IgD-negative memory B cell (primary cell): ENCODE results near the gene ADAMTS17. TPM values are rescaled to one million over a fixed set of nuclear protein-coding genes. Genes with fewer than 3 reads are reported as not detected.
"Not testable (repeated sequence)": the region's sequence is repeated elsewhere in the genome, so short reads cannot be mapped to it uniquely, and the experiment has no call there.

Experiments used
- H3K27ac Mint-ChIP-seq, 3 donors: one replicate each; pipeline ENCODE4 v1.8.0; 2020 to 2022; ENCODE audit warnings: mild to moderate bottlenecking in 3 of 3, mixed read lengths in 3 of 3, moderate library complexity in 1 of 3
- H3K27me3 Mint-ChIP-seq: one replicate; pipeline ENCODE4 v1.8.0; 2021; ENCODE audit warnings: mixed read lengths
- H3K36me3 Mint-ChIP-seq: one replicate; pipeline ENCODE4 v1.8.0; 2020; ENCODE audit warnings: mild to moderate bottlenecking, mixed read lengths
- H3K4me1 Mint-ChIP-seq, 3 donors: one replicate each; pipeline ENCODE4 v1.8.0; 2020 to 2022; ENCODE audit warnings: mixed read lengths in 3 of 3, mild to moderate bottlenecking in 1 of 3
- H3K4me3 Mint-ChIP-seq, 4 donors: one replicate each; pipeline ENCODE4 v1.8.0; 2020 to 2022; ENCODE audit warnings: mild to moderate bottlenecking in 4 of 4, mixed read lengths in 4 of 4, moderate library complexity in 3 of 4
- H3K9me3 Mint-ChIP-seq, 3 donors: one replicate each; pipeline ENCODE4 v1.8.0; 2020 to 2021; ENCODE audit warnings: mixed read lengths in 3 of 3, mild to moderate bottlenecking in 1 of 3
- polyA plus RNA-seq: library from polyadenylated mRNA; unstranded; fragments of 300-500 nt; fragmentation: Illumina TruSeq; gene quantifications from one replicate; pipeline ENCODE4 v1.2.3, GENCODE V29; 2021

Gene ADAMTS17
- polyA plus RNA-seq, 1 donor from 2014 or later, result not detected

DNA sequence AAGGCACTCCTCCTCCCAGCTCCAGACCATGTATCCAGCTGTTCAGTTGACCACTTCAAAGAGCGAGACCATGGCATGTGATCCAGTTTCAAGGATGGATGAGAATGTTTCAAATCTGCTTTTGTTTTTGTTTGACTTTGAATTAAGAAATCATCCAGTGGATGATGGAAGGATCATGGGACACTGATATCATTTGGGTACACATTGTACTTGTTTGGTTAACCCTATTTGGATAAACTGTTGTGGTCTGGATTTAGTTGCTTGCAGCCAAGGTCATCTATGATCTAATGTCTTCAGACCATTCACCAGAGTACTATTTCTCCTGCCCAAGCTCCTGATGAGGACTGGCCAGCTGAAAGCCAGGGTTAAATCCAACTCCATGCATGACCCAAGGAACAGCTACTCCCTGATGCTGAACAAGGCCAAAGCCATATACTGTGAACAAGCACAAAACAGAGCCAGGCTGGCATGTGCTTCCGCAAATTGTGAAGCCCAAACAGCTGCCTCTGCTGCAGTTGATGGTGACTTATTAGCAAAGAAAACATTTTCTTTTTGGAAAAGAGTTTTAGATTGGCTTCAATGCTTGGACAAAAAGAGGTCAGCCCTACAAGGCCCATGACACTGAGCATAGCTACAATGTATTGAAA, 5.2 kb upstream of the ADAMTS17 start:
- peaks cover 4 to 9% (median 4%) of the 10 kb centered on the region in 3 donors for H3K4me1 Mint-ChIP-seq
- H3K27me3 Mint-ChIP-seq, result peaks cover 7% of the 10 kb centered on the region
- H3K4me3 Mint-ChIP-seq, result peak overlapping the region in 1 of 4 donors; percentile 37
- H3K9me3 Mint-ChIP-seq, result no peaks in the 10 kb centered on the region
- no peaks in the 10 kb centered on the region for H3K36me3 Mint-ChIP-seq
- H3K27ac Mint-ChIP-seq, result no peak overlapping the region

GRCh38 chr15:100345438-100345837, 3.7 kb upstream of the ADAMTS17 start:
- Mint-ChIP-seq H3K27ac (no peak overlapping the region), H3K27me3 (peaks cover 2% of the 10 kb centered on the region), H3K36me3 (no peaks in the 10 kb centered on the region), H3K4me3 (peak overlapping the region in 1 of 4 donors; percentile 18), H3K9me3 (no peaks in the 10 kb centered on the region), H3K4me1 (peaks cover 5 to 6% (median 5%) of the 10 kb centered on the region in 3 donors)

DNA sequence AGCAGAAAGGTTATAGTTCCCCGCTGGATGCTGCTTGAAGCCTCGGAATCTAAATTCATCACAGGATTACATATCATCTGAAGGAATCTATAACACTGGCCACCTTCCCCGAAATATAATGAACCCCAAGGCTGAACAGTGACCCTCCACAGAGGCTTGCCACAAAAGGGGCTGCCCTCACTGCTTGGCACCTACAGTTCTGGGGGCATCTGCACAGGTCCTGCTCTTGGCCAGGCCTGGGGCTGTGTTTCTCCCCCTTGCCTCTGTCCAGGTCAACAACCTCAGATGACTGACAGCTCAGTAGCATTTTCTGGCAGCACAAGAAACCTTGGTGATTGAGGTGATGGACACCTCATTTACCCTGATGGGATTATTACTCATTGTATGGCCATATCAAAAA, 1.5 kb upstream of the ADAMTS17 start:
- peaks cover 0 to 2% (median 0%) of the 10 kb centered on the region in 3 donors for H3K9me3 Mint-ChIP-seq
- H3K36me3 Mint-ChIP-seq, result no peaks in the 10 kb centered on the region
- H3K27ac Mint-ChIP-seq, result peak overlapping the region in 1 of 3 donors; percentile 71
- H3K4me1 Mint-ChIP-seq, result peaks cover 0 to 3% (median 2%) of the 10 kb centered on the region in 3 donors
- peak overlapping the region in 1 of 4 donors; percentile 70 for H3K4me3 Mint-ChIP-seq
- H3K27me3 Mint-ChIP-seq, result peaks cover 14% of the 10 kb centered on the region

DNA sequence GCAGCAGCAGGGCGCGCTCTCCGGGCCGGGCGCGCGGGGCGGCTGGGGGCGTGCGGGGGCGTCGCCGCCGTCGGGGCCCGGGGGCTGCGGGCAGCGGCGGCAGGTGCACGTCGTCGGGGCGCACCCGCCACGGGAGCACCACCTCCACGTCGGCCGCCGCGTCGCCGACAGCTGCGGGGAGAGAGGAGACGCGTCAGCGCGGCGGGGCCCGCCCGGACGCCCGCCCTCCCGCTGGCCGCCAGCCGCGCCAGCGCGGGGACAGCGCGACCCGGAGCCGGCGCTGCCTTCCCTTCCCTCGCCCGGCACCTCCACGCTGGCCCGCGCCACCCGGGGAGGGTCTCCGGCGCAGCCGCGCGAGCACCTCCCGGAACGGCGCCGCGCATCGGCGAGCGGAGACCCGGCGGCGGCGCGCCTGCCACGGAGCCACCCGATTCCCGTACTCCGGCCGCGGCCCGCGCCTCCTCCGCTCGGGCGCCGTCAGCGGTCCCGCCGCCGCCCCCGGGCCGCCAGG, 481 bp downstream of the ADAMTS17 start:
- Mint-ChIP-seq H3K4me1 (peaks cover 0 to 3% (median 2%) of the 10 kb centered on the region in 3 donors), H3K36me3 (no peaks in the 10 kb centered on the region), H3K4me3 (peak overlapping the region in 2 of 4 donors; percentile 65 to 73), H3K27me3 (peaks cover 21% of the 10 kb centered on the region), H3K9me3 (peaks cover 0 to 4% (median 0%) of the 10 kb centered on the region in 3 donors), H3K27ac (no peak overlapping the region)

GRCh38 chr15:100340721-100341238, 995 bp downstream of the ADAMTS17 start:
- H3K27me3 Mint-ChIP-seq, result peaks cover 21% of the 10 kb centered on the region
- H3K27ac Mint-ChIP-seq, result no peak overlapping the region

DNA sequence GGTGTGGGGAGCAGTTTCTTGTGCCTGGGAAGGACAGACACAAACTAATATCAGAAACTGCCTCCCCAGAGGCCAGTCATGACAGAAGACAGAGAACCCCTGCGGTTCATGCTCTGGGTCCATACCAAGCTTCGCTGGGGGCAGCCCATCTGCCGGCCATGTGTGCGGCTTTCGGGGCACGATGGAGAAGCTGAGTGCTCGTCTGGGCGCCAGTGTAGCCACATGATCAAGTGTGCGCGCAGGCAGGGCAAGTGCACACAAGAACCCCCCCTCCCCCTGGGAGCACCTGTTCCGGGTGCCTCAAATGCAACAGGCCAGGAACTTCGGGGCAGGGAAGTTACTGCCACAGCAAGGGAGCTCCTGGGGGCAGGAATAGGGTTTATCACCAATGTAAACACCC, 1.8 kb downstream of the ADAMTS17 start:
- Mint-ChIP-seq H3K27me3 (peaks cover 23% of the 10 kb centered on the region), H3K27ac (no peak overlapping the region), H3K36me3 (no peaks in the 10 kb centered on the region), H3K4me3 (peak overlapping the region; percentile 60 to 86 (median 76)), H3K9me3 (peaks cover 0 to 4% (median 0%) of the 10 kb centered on the region in 3 donors), H3K4me1 (peaks cover 0 to 3% (median 2%) of the 10 kb centered on the region in 3 donors)

More at GRCh38 chr15:100340721-100341238, 995 bp downstream of the ADAMTS17 start:
- Mint-ChIP-seq H3K36me3 (no peaks in the 10 kb centered on the region), H3K4me1 (peaks cover 0 to 3% (median 2%) of the 10 kb centered on the region in 3 donors), H3K4me3 (peak overlapping the region in 3 of 4 donors; percentile 70 to 86 (median 83)), H3K9me3 (peaks cover 0 to 4% (median 0%) of the 10 kb centered on the region in 3 donors)

GRCh38 chr15:100339451-100339850, 2.3 kb downstream of the ADAMTS17 start:
- Mint-ChIP-seq H3K4me3 (peak overlapping the region in 3 of 4 donors; percentile 47 to 83 (median 49)), H3K27me3 (peaks cover 28% of the 10 kb centered on the region)
- not testable (repeated sequence) for H3K27ac Mint-ChIP-seq, H3K36me3 Mint-ChIP-seq, H3K4me1 Mint-ChIP-seq, H3K9me3 Mint-ChIP-seq

GRCh38 chr15:100338971-100339444, 2.8 kb downstream of the ADAMTS17 start:
- H3K9me3 Mint-ChIP-seq, result peaks cover 0 to 5% (median 0%) of the 10 kb centered on the region in 3 donors
- H3K4me3 Mint-ChIP-seq, result peak overlapping the region in 2 of 4 donors; percentile 22 to 49
- H3K4me1 Mint-ChIP-seq, result peaks cover 0 to 3% (median 2%) of the 10 kb centered on the region in 3 donors
- H3K27me3 Mint-ChIP-seq, result peaks cover 29% of the 10 kb centered on the region
- no peaks in the 10 kb centered on the region for H3K36me3 Mint-ChIP-seq
- no peak overlapping the region for H3K27ac Mint-ChIP-seq

DNA sequence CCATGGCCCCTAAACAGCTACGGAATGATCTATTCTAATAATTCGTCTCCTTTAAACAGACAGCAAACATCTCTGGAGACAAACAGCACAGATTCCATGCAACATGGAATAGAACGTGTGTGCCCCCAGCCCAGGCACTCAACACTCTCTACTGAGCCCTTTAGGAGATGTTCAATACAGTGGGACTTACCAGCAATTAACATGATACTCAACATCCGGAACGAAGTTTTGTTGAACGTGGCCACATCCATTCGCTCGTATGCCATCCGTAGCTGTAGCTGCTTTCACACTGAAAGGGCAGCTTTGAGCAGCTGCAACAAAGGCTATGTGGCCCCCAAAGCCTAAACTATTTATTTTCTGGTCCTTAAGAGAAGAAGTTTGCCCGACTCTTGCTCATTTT, 3.5 kb downstream of the ADAMTS17 start:
- Mint-ChIP-seq H3K4me3 (peak overlapping the region in 1 of 4 donors; percentile 22), H3K27ac (no peak overlapping the region), H3K9me3 (peaks cover 0 to 6% (median 0%) of the 10 kb centered on the region in 3 donors), H3K4me1 (peaks cover 0 to 3% (median 2%) of the 10 kb centered on the region in 3 donors), H3K27me3 (peaks cover 29% of the 10 kb centered on the region), H3K36me3 (no peaks in the 10 kb centered on the region)

GRCh38 chr15:100337096-100338044, 4.4 kb downstream of the ADAMTS17 start:
- no peak overlapping the region for H3K27ac Mint-ChIP-seq
- peaks cover 30% of the 10 kb centered on the region for H3K27me3 Mint-ChIP-seq
- H3K4me3 Mint-ChIP-seq, result peak overlapping the region in 1 of 4 donors; percentile 22
- H3K36me3 Mint-ChIP-seq, result no peaks in the 10 kb centered on the region
- peaks cover 0 to 6% (median 0%) of the 10 kb centered on the region in 3 donors for H3K9me3 Mint-ChIP-seq
- H3K4me1 Mint-ChIP-seq, result peaks cover 0 to 5% (median 2%) of the 10 kb centered on the region in 3 donors

- H3K4me1 Mint-ChIP-seq, result peaks cover 0 to 5% (median 2%) of the 10 kb centered on the region in 3 donors
- no peaks in the 10 kb centered on the region for H3K36me3 Mint-ChIP-seq
- no peak overlapping the region for H3K27ac Mint-ChIP-seq
- no peak overlapping the region for H3K4me3 Mint-ChIP-seq
- peaks cover 34% of the 10 kb centered on the region for H3K27me3 Mint-ChIP-seq
- H3K9me3 Mint-ChIP-seq, result peaks cover 0 to 6% (median 0%) of the 10 kb centered on the region in 3 donors
These were observed 5.7 kb downstream of the ADAMTS17 start for GRCh38 chr15:100336061-100336460.

DNA sequence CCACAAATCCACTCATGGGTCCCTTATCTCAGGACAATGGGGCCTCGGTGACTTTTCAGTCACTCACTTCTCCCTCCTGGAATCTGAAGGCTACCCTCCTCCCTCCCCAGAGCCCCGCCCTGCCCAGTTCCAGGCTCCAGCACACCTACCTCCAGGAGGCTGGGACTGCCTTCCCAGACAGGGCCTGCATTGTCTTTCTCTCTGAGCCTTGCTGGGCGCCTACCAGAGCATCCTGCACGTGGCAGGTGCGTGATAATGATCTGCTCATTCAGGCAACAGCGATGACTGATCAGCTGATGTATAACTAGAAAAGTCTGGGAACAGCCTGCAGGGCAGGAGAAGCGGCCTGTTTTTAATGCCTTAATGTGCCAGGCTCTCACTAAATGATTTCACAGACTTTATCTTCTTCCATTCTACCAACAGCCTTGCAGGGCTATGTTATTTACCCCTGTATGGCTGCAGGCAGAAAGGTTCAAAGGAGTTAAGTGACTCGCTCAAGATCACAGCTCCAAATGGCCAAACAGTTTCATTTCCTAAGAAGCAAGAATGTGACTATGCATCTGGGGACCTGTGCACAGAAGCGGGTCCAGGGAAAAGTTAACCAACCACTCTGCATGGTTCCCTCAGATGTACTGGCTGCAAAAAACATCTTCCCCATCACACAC, 6.3 kb downstream of the ADAMTS17 start:
- Mint-ChIP-seq H3K36me3 (no peaks in the 10 kb centered on the region), H3K27ac (no peak overlapping the region), H3K27me3 (peaks cover 34% of the 10 kb centered on the region), H3K9me3 (peaks cover 0 to 6% (median 0%) of the 10 kb centered on the region in 3 donors), H3K4me1 (peaks cover 0 to 4% (median under 1%) of the 10 kb centered on the region in 3 donors), H3K4me3 (no peak overlapping the region)

DNA sequence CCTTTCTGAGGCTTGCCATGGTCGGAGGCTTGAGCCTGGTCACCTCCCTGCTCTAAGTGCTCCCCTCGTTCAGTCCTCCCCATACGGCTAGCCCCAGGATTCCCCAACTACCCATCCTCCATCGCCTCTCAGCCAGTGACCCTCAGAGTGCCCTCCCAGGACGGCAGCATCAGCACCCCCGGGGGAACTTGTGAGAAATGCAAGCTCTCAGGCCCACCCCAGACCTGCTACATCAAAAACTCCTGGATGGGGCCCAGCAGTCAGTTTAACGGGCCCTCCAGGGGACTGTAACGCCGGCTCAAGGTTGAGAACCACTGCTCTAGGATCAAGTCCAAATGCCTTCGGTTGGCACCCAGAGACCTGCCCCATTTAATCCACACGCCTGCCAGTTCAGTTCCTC, 6.9 kb downstream of the ADAMTS17 start:
- peaks cover 31% of the 10 kb centered on the region for H3K27me3 Mint-ChIP-seq
- H3K27ac Mint-ChIP-seq, result no peak overlapping the region
- no peaks in the 10 kb centered on the region for H3K36me3 Mint-ChIP-seq
- H3K4me3 Mint-ChIP-seq, result no peak overlapping the region
- H3K9me3 Mint-ChIP-seq, result peaks cover 0 to 6% (median 0%) of the 10 kb centered on the region in 3 donors
- peaks cover 0 to 2% (median 0%) of the 10 kb centered on the region in 3 donors for H3K4me1 Mint-ChIP-seq

GRCh38 chr15:100334456-100334855, 7.3 kb downstream of the ADAMTS17 start:
- Mint-ChIP-seq H3K4me1 (peaks cover 0 to 2% (median 0%) of the 10 kb centered on the region in 3 donors), H3K36me3 (no peaks in the 10 kb centered on the region), H3K9me3 (peaks cover 0 to 6% (median 0%) of the 10 kb centered on the region in 3 donors), H3K27me3 (peaks cover 26% of the 10 kb centered on the region), H3K4me3 (no peak overlapping the region), H3K27ac (no peak overlapping the region)
